Measurements from ENCODE around the gene RBP5. TPM values are rescaled to one million over a fixed set of nuclear protein-coding genes. Genes with fewer than 3 reads are reported as not detected.

Gene RBP5
- total RNA-seq, 2 donors from 2014 or later = 19.3 to 31.2 TPM

GRCh38 chr12:7116916-7117315 is 11.8 kb downstream of the RBP5 start:
- Mint-ChIP-seq H3K36me3 (ENCODE audit: low read depth) (peaks cover 11% of the 10 kb centered on the region), H3K27me3 (ENCODE audit: insufficient read depth) (peaks cover 10% of the 10 kb centered on the region), H3K27ac (no peak overlapping the region), H3K9me3 (no peaks in the 10 kb centered on the region), H3K4me3 (no peak overlapping the region), H3K4me1 (peaks cover 4% of the 10 kb centered on the region)
- H3K36me3 ChIP-seq (ENCODE audit: control insufficient read depth, insufficient read depth, low read length) = no peaks in the 10 kb centered on the region
- WGBS, 2 experiments (ENCODE audit: insufficient coverage in 1 of 2, insufficient read length in 1 of 2) = 84% methylated on average over 7 to 9 of the region's 9 CpGs
- TF ChIP-seq, protein P1, sequence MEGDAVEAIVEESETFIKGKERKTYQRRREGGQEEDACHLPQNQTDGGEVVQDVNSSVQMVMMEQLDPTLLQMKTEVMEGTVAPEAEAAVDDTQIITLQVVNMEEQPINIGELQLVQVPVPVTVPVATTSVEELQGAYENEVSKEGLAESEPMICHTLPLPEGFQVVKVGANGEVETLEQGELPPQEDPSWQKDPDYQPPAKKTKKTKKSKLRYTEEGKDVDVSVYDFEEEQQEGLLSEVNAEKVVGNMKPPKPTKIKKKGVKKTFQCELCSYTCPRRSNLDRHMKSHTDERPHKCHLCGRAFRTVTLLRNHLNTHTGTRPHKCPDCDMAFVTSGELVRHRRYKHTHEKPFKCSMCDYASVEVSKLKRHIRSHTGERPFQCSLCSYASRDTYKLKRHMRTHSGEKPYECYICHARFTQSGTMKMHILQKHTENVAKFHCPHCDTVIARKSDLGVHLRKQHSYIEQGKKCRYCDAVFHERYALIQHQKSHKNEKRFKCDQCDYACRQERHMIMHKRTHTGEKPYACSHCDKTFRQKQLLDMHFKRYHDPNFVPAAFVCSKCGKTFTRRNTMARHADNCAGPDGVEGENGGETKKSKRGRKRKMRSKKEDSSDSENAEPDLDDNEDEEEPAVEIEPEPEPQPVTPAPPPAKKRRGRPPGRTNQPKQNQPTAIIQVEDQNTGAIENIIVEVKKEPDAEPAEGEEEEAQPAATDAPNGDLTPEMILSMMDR (conservative IDR thresholded peaks at IDR 0.05) = no peak
- H3K9ac ChIP-seq (ENCODE audit: extremely low read depth, low read length, poor library complexity, severe bottlenecking) = no peak overlapping the region
- no peak for DNase-seq
- H3K4me3 ChIP-seq (ENCODE audit: low read length) = no peak overlapping the region
- H3K27ac ChIP-seq (ENCODE audit: low read depth, low read length) = no peak overlapping the region
- no peaks in the 10 kb centered on the region for H3K9me3 ChIP-seq (ENCODE audit: control insufficient read depth, low read length)
- H3K4me1 ChIP-seq (ENCODE audit: control insufficient read depth, insufficient read depth, low read length) = no peaks in the 10 kb centered on the region
- H3K27me3 ChIP-seq (ENCODE audit: control insufficient read depth, insufficient read depth, low read length, poor library complexity, severe bottlenecking) = no peaks in the 10 kb centered on the region

DNA sequence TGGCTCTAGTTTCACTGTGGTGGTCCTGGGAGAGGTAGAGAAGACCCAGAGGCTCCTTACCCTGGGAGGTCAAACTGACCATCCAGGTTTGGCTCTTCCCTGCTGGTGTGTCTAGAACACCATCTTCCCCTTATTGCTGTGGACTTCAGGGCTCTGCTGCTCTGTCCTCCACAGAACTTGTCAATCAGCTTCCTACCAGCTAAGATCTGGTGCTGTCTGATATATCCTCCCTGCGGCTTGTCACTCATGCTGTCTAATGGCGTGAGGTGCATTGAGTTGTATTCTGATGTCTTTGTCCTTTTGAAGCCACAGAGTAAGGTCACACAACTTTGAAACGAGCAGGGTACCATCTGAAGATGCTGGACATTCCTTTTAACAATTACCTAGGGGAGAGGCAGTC is 12.5 kb downstream of the RBP5 start:
- no peak for DNase-seq
- H3K4me1 ChIP-seq (ENCODE audit: control insufficient read depth, insufficient read depth, low read length) = no peaks in the 10 kb centered on the region
- peaks cover 4% of the 10 kb centered on the region for H3K4me1 Mint-ChIP-seq
- no peaks in the 10 kb centered on the region for H3K9me3 ChIP-seq (ENCODE audit: control insufficient read depth, low read length)
- peaks cover 8% of the 10 kb centered on the region for H3K36me3 Mint-ChIP-seq (ENCODE audit: low read depth)
- peaks cover 5% of the 10 kb centered on the region for H3K27me3 ChIP-seq (ENCODE audit: control insufficient read depth, insufficient read depth, low read length, poor library complexity, severe bottlenecking)
- no peaks in the 10 kb centered on the region for H3K36me3 ChIP-seq (ENCODE audit: control insufficient read depth, insufficient read depth, low read length)
- H3K4me3 ChIP-seq (ENCODE audit: low read length) = no peak overlapping the region
- H3K4me3 Mint-ChIP-seq = no peak overlapping the region
- TF ChIP-seq, protein P1 (conservative IDR thresholded peaks at IDR 0.05) = no peak
- H3K27ac Mint-ChIP-seq = no peak overlapping the region
- no peaks in the 10 kb centered on the region for H3K9me3 Mint-ChIP-seq
- H3K9ac ChIP-seq (ENCODE audit: extremely low read depth, low read length, poor library complexity, severe bottlenecking) = no peak overlapping the region
- 94% methylated on average over 3 of the region's 3 CpGs; no CpG with 5 or more reads in 1 of the 2 experiments for WGBS, 2 experiments (ENCODE audit: insufficient coverage in 1 of 2, insufficient read length in 1 of 2)
- H3K27ac ChIP-seq (ENCODE audit: low read depth, low read length) = no peak overlapping the region
- H3K27me3 Mint-ChIP-seq (ENCODE audit: insufficient read depth) = peaks cover 14% of the 10 kb centered on the region

DNA sequence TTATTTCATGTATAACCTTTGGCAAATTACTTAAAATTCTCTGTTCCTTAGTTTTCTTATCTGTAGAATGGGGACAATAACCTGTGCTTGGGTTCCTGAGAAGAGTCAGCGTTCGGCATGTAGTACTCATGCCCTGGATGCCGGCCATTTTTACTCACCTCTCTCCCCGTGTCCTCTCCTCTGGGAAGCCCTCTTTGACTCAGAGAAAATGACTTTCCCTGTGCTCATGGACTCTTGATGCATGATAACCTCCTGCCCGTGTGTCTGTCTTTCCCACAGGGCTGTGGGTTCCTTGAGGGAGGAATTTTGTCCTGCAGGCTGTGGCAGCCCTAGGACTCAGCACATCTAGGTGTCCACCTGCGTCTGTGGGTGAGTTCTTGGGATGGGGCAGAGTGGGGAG is 13.8 kb downstream of the RBP5 start:
- Mint-ChIP-seq H3K4me3 (no peak overlapping the region), H3K4me1 (peaks cover 4% of the 10 kb centered on the region), H3K27me3 (ENCODE audit: insufficient read depth) (peaks cover 23% of the 10 kb centered on the region), H3K9me3 (no peaks in the 10 kb centered on the region), H3K27ac (no peak overlapping the region), H3K36me3 (ENCODE audit: low read depth) (peaks cover 7% of the 10 kb centered on the region)
- TF ChIP-seq, protein P1 (conservative IDR thresholded peaks at IDR 0.05) = no peak
- Histone ChIP-seq H3K4me3 (ENCODE audit: low read length) (no peak overlapping the region), H3K4me1 (ENCODE audit: control insufficient read depth, insufficient read depth, low read length) (no peaks in the 10 kb centered on the region), H3K27ac (ENCODE audit: low read depth, low read length) (no peak overlapping the region), H3K9me3 (ENCODE audit: control insufficient read depth, low read length) (no peaks in the 10 kb centered on the region), H3K27me3 (ENCODE audit: control insufficient read depth, insufficient read depth, low read length, poor library complexity, severe bottlenecking) (peaks cover 19% of the 10 kb centered on the region), H3K9ac (ENCODE audit: extremely low read depth, low read length, poor library complexity, severe bottlenecking) (no peak overlapping the region), H3K36me3 (ENCODE audit: control insufficient read depth, insufficient read depth, low read length) (no peaks in the 10 kb centered on the region)
- 87 to 100% methylated on average over 4 to 6 of the region's 6 CpGs for WGBS, 2 experiments (ENCODE audit: insufficient coverage in 1 of 2, insufficient read length in 1 of 2)
- no peak for DNase-seq
